ENCODE measurements around the gene WASL.

Gene WASL

GRCh38 chr7:123653162-123653561, 95.6 kb downstream of the WASL start:
- H3K4me1 ChIP-seq (ENCODE audit: control insufficient read depth in 1 of 2, insufficient read depth in 1 of 2, low read depth in 1 of 2, low read length in 1 of 2): peaks cover 7 to 8% of the 10 kb centered on the region in 2 experiments
- H3K27ac ChIP-seq: no peak overlapping the region
- H3K27me3 ChIP-seq: peaks cover 13% of the 10 kb centered on the region
- TF ChIP-seq, protein P1, sequence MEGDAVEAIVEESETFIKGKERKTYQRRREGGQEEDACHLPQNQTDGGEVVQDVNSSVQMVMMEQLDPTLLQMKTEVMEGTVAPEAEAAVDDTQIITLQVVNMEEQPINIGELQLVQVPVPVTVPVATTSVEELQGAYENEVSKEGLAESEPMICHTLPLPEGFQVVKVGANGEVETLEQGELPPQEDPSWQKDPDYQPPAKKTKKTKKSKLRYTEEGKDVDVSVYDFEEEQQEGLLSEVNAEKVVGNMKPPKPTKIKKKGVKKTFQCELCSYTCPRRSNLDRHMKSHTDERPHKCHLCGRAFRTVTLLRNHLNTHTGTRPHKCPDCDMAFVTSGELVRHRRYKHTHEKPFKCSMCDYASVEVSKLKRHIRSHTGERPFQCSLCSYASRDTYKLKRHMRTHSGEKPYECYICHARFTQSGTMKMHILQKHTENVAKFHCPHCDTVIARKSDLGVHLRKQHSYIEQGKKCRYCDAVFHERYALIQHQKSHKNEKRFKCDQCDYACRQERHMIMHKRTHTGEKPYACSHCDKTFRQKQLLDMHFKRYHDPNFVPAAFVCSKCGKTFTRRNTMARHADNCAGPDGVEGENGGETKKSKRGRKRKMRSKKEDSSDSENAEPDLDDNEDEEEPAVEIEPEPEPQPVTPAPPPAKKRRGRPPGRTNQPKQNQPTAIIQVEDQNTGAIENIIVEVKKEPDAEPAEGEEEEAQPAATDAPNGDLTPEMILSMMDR (IDR thresholded peaks at IDR 0.05): no peak
- no peaks in the 10 kb centered on the region for H3K36me3 ChIP-seq
- no peaks in the 10 kb centered on the region for H3K9me3 ChIP-seq
- H3K4me3 ChIP-seq (ENCODE audit: low read depth in 1 of 2, low read length in 1 of 2): no peak overlapping the region

GRCh38 chr7:123652406-123652805, 96.4 kb downstream of the WASL start:
- H3K36me3 ChIP-seq: no peaks in the 10 kb centered on the region
- H3K27ac ChIP-seq: no peak overlapping the region
- H3K27me3 ChIP-seq: peaks cover 13% of the 10 kb centered on the region
- H3K9me3 ChIP-seq: no peaks in the 10 kb centered on the region
- peaks cover 8 to 13% of the 10 kb centered on the region in 2 experiments for H3K4me1 ChIP-seq (ENCODE audit: control insufficient read depth in 1 of 2, insufficient read depth in 1 of 2, low read depth in 1 of 2, low read length in 1 of 2)
- TF ChIP-seq, protein P1 (IDR thresholded peaks at IDR 0.05): no peak
- no peak overlapping the region for H3K4me3 ChIP-seq (ENCODE audit: low read depth in 1 of 2, low read length in 1 of 2)

GRCh38 chr7:123650595-123650994, 98.2 kb downstream of the WASL start:
- no peak overlapping the region for H3K4me3 ChIP-seq (ENCODE audit: low read depth in 1 of 2, low read length in 1 of 2)
- no peak overlapping the region for H3K27ac ChIP-seq
- peaks cover 13% of the 10 kb centered on the region for H3K27me3 ChIP-seq
- peaks cover 12 to 22% of the 10 kb centered on the region in 2 experiments for H3K4me1 ChIP-seq (ENCODE audit: control insufficient read depth in 1 of 2, insufficient read depth in 1 of 2, low read depth in 1 of 2, low read length in 1 of 2)
- H3K9me3 ChIP-seq: no peaks in the 10 kb centered on the region
- TF ChIP-seq, protein P1 (IDR thresholded peaks at IDR 0.05): no peak
- H3K36me3 ChIP-seq: no peaks in the 10 kb centered on the region

- peaks cover 13% of the 10 kb centered on the region for H3K27me3 ChIP-seq
- H3K36me3 ChIP-seq: no peaks in the 10 kb centered on the region
- H3K27ac ChIP-seq: no peak overlapping the region
- H3K4me1 ChIP-seq (ENCODE audit: control insufficient read depth in 1 of 2, insufficient read depth in 1 of 2, low read depth in 1 of 2, low read length in 1 of 2): peaks cover 19 to 27% of the 10 kb centered on the region in 2 experiments
- TF ChIP-seq, protein P1 (IDR thresholded peaks at IDR 0.05): no peak
- H3K9me3 ChIP-seq: no peaks in the 10 kb centered on the region
- H3K4me3 ChIP-seq (ENCODE audit: low read depth in 1 of 2, low read length in 1 of 2): no peak overlapping the region
These were observed 98.8 kb downstream of the WASL start for GRCh38 chr7:123649964-123650363.

DNA sequence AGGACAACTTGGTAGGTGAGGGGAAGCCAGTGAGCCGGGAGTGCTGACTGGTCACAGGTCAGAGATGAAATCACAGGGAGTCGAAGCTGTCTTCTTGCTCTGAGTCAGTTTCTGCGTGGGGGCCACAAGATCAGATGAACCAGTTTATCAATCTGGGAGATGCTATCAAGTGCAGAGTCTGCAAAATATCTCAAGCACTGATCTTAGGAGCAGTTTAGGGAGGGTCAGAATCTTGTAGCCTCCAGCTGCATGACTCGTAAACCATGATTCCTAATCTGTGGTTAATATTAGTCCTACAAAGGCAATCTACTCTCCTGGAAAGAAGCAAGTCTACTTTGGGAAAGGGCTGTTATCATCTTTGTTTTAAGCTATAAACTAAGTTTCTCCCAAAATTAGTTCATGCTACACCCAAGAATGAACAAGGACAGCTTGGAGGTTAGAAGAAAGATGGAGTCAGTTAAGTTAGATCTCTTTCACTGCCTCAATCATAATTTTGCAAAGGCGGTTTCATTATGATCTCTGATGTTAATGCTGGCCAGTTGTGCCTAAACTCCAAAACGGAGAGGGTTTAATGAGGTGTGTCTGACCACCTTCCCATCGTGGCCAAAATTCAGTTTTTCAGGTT, 101.6 kb downstream of the WASL start:
- TF ChIP-seq, protein P1 (IDR thresholded peaks at IDR 0.05): no peak
- no peak overlapping the region for H3K27ac ChIP-seq
- H3K4me3 ChIP-seq (ENCODE audit: low read depth in 1 of 2, low read length in 1 of 2): no peak overlapping the region
- H3K9me3 ChIP-seq: no peaks in the 10 kb centered on the region
- H3K4me1 ChIP-seq (ENCODE audit: control insufficient read depth in 1 of 2, insufficient read depth in 1 of 2, low read depth in 1 of 2, low read length in 1 of 2): peaks cover 19 to 30% of the 10 kb centered on the region in 2 experiments
- peaks cover 31% of the 10 kb centered on the region for H3K27me3 ChIP-seq
- H3K36me3 ChIP-seq: no peaks in the 10 kb centered on the region

Measured in neutrophil (primary cell).